ENCODE measurements around the gene YEATS2. TPM values are rescaled to one million over a fixed set of nuclear protein-coding genes. Genes with fewer than 3 reads are reported as not detected.

Gene YEATS2
- polyA plus RNA-seq, 2 donors, result 5.8 to 9.0 TPM

DNA sequence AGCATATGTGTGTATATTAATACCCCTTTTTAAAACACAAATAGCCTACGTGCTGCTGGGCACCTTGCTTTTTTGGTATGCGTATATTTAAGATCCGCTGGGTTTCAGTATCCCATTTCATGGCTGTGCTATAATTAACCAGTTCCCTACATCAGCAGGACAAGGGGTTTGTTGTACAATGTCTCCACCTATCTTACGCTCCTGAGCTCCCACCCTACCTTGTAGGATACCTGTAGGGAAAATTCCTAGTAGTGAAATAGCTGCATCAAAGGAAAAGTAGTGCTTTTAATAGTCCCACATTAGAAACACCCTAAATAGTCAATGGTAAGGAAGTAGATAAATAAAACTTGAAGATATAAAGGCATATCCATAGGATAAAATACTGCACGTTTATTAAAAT lies 126.4 kb downstream of the YEATS2 start:
- 74 to 77% methylated on average over 5 of the region's 5 CpGs for WGBS, 2 donors

DNA sequence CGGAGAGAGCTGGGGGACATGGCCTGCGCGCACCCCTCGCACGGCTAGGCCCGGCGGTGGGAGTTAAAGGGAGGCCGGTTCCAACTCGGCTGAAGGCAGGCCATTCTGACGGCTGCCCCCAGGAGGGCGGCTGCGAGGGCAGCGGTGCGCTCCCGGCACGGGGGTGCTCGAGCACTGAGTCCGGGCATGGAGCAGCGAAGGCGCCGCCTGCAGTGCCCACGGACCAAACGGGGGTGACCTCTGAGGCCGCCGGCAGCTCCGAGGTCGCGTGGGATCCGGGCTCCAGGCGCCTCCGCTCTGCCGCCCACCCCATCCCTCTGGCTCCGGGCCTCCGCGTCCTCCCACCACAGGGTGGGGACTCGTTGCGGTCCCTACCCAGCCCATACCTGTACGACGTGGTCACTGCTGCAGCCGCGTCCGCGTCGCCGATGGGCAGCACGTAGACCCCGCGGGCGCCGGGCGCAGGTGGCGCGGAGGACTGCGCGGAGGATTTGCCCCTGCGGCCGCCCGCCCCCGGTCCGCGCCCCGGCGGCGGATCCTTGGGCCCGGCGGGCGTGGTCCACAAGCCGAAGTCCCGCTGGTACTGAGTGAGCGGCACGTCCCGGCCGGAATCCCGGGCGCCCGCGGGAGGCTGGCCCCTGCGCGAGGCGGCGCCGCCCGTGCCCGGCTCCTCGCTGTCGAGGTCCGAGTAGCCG lies 127.3 kb downstream of the YEATS2 start:
- H3K36me3 ChIP-seq (ENCODE audit: control insufficient read depth in 2 of 2, insufficient read depth in 2 of 2, low read length in 1 of 2), result peaks cover 2 to 4% of the 10 kb centered on the region in 2 donors
- 1% methylated on average over 81 to 88 of the region's 88 CpGs for WGBS, 2 donors
- peak overlapping the region in 1 of 2 donors; percentile 6 for H3K27ac ChIP-seq (ENCODE audit: low read depth in 2 of 2, low read length in 1 of 2)
- no peaks in the 10 kb centered on the region for H3K27me3 ChIP-seq (ENCODE audit: control insufficient read depth in 1 of 2, insufficient read depth in 2 of 2, low read length in 2 of 2)
- no peaks in the 10 kb centered on the region for H3K9me3 ChIP-seq (ENCODE audit: control insufficient read depth in 2 of 2, insufficient read depth in 1 of 2, low read depth in 1 of 2, low read length in 1 of 2)
- peaks cover 7 to 12% of the 10 kb centered on the region in 2 donors for H3K4me1 ChIP-seq (ENCODE audit: control insufficient read depth in 2 of 2, insufficient read depth in 2 of 2, low read length in 1 of 2)
- H3K4me3 ChIP-seq (ENCODE audit: low read depth in 1 of 2, low read length in 2 of 2), result peak overlapping the region; percentile 61 to 68

More for the DNA sequence above, 126.4 kb downstream of the YEATS2 start:
- H3K4me1 ChIP-seq (ENCODE audit: control insufficient read depth in 2 of 2, insufficient read depth in 2 of 2, low read length in 1 of 2), result peaks cover 7 to 14% of the 10 kb centered on the region in 2 donors
- H3K27ac ChIP-seq (ENCODE audit: low read depth in 2 of 2, low read length in 1 of 2), result no peak overlapping the region
- H3K36me3 ChIP-seq (ENCODE audit: control insufficient read depth in 2 of 2, insufficient read depth in 2 of 2, low read length in 1 of 2), result peaks cover 0 to 4% of the 10 kb centered on the region in 2 donors
- H3K9me3 ChIP-seq (ENCODE audit: control insufficient read depth in 2 of 2, insufficient read depth in 1 of 2, low read depth in 1 of 2, low read length in 1 of 2), result no peaks in the 10 kb centered on the region
- H3K27me3 ChIP-seq (ENCODE audit: control insufficient read depth in 1 of 2, insufficient read depth in 2 of 2, low read length in 2 of 2), result no peaks in the 10 kb centered on the region
- H3K4me3 ChIP-seq (ENCODE audit: low read depth in 1 of 2, low read length in 2 of 2), result no peak overlapping the region

GRCh38 chr3:183825456-183826161 lies 128.0 kb downstream of the YEATS2 start, which contains the start of gene MAP6D1:
Gene MAP6D1, minus strand, starts transcription at chr3:183825577. Its CDS starts 30 bp downstream, at chr3:183825547.
- Histone ChIP-seq H3K36me3 (ENCODE audit: control insufficient read depth in 2 of 2, insufficient read depth in 2 of 2, low read length in 1 of 2) (peaks cover 6 to 8% of the 10 kb centered on the region in 2 donors), H3K27me3 (ENCODE audit: control insufficient read depth in 1 of 2, insufficient read depth in 2 of 2, low read length in 2 of 2) (no peaks in the 10 kb centered on the region), H3K27ac (ENCODE audit: low read depth in 2 of 2, low read length in 1 of 2) (peak within 1 kb of the TSS in 1 of 2 donors; percentile 52), H3K9me3 (ENCODE audit: control insufficient read depth in 2 of 2, insufficient read depth in 1 of 2, low read depth in 1 of 2, low read length in 1 of 2) (no peaks in the 10 kb centered on the region), H3K4me3 (ENCODE audit: low read depth in 1 of 2, low read length in 2 of 2) (peak within 1 kb of the TSS; percentile 61 to 68), H3K4me1 (ENCODE audit: control insufficient read depth in 2 of 2, insufficient read depth in 2 of 2, low read length in 1 of 2) (peaks cover 7 to 12% of the 10 kb centered on the region in 2 donors)
- 3 to 4% methylated on average over 53 to 69 of the region's 69 CpGs for WGBS, 2 donors

- H3K9me3 ChIP-seq (ENCODE audit: control insufficient read depth in 2 of 2, insufficient read depth in 1 of 2, low read depth in 1 of 2, low read length in 1 of 2), result no peaks in the 10 kb centered on the region
- no peaks in the 10 kb centered on the region for H3K27me3 ChIP-seq (ENCODE audit: control insufficient read depth in 1 of 2, insufficient read depth in 2 of 2, low read length in 2 of 2)
- H3K27ac ChIP-seq (ENCODE audit: low read depth in 2 of 2, low read length in 1 of 2), result peak overlapping the region; percentile 9 to 20
- peaks cover 6 to 8% of the 10 kb centered on the region in 2 donors for H3K36me3 ChIP-seq (ENCODE audit: control insufficient read depth in 2 of 2, insufficient read depth in 2 of 2, low read length in 1 of 2)
- WGBS, 2 donors, result 66 to 78% methylated on average over 14 of the region's 14 CpGs
- peaks cover 7 to 12% of the 10 kb centered on the region in 2 donors for H3K4me1 ChIP-seq (ENCODE audit: control insufficient read depth in 2 of 2, insufficient read depth in 2 of 2, low read length in 1 of 2)
- H3K4me3 ChIP-seq (ENCODE audit: low read depth in 1 of 2, low read length in 2 of 2), result no peak overlapping the region
Measured at GRCh38 chr3:183826448-183827250, 129.1 kb downstream of the YEATS2 start.

- Histone ChIP-seq H3K4me1 (ENCODE audit: control insufficient read depth in 2 of 2, insufficient read depth in 2 of 2, low read length in 1 of 2) (peaks cover 7 to 12% of the 10 kb centered on the region in 2 donors), H3K4me3 (ENCODE audit: low read depth in 1 of 2, low read length in 2 of 2) (no peak overlapping the region), H3K27ac (ENCODE audit: low read depth in 2 of 2, low read length in 1 of 2) (no peak overlapping the region), H3K36me3 (ENCODE audit: control insufficient read depth in 2 of 2, insufficient read depth in 2 of 2, low read length in 1 of 2) (peaks cover 8 to 12% of the 10 kb centered on the region in 2 donors), H3K9me3 (ENCODE audit: control insufficient read depth in 2 of 2, insufficient read depth in 1 of 2, low read depth in 1 of 2, low read length in 1 of 2) (no peaks in the 10 kb centered on the region), H3K27me3 (ENCODE audit: control insufficient read depth in 1 of 2, insufficient read depth in 2 of 2, low read length in 2 of 2) (no peaks in the 10 kb centered on the region)
- 76 to 85% methylated on average over 14 of the region's 14 CpGs for WGBS, 2 donors
Measured at GRCh38 chr3:183827809-183828537, 130.4 kb downstream of the YEATS2 start.

DNA sequence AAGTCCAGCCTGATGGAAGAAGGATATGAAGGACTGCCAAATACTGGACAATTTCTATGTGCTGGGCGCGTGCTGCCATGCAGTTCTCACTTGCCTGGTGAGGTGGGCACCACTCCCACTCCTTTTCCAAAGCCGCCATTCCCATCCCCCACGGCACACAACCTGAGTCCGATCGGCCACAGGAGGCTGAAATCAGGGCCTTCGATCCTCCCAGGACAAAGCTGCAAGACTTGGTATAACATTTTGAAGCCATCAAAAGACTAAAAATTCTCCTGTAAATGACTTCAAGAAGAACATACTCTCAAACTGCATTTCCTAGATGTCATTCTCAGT lies 130.9 kb downstream of the YEATS2 start:
- H3K4me3 ChIP-seq (ENCODE audit: low read depth in 1 of 2, low read length in 2 of 2), result no peak overlapping the region
- peaks cover 12 to 14% of the 10 kb centered on the region in 2 donors for H3K36me3 ChIP-seq (ENCODE audit: control insufficient read depth in 2 of 2, insufficient read depth in 2 of 2, low read length in 1 of 2)
- 91 to 92% methylated on average over 7 of the region's 7 CpGs for WGBS, 2 donors
- no peaks in the 10 kb centered on the region for H3K9me3 ChIP-seq (ENCODE audit: control insufficient read depth in 2 of 2, insufficient read depth in 1 of 2, low read depth in 1 of 2, low read length in 1 of 2)
- H3K27me3 ChIP-seq (ENCODE audit: control insufficient read depth in 1 of 2, insufficient read depth in 2 of 2, low read length in 2 of 2), result no peaks in the 10 kb centered on the region
- H3K27ac ChIP-seq (ENCODE audit: low read depth in 2 of 2, low read length in 1 of 2), result no peak overlapping the region
- peaks cover 7 to 12% of the 10 kb centered on the region in 2 donors for H3K4me1 ChIP-seq (ENCODE audit: control insufficient read depth in 2 of 2, insufficient read depth in 2 of 2, low read length in 1 of 2)

GRCh38 chr3:183829466-183829865 lies 131.9 kb downstream of the YEATS2 start:
- H3K27ac ChIP-seq (ENCODE audit: low read depth in 2 of 2, low read length in 1 of 2), result no peak overlapping the region
- WGBS, 2 donors, result 96% methylated on average over 9 of the region's 9 CpGs
- no peaks in the 10 kb centered on the region for H3K9me3 ChIP-seq (ENCODE audit: control insufficient read depth in 2 of 2, insufficient read depth in 1 of 2, low read depth in 1 of 2, low read length in 1 of 2)
- no peaks in the 10 kb centered on the region for H3K27me3 ChIP-seq (ENCODE audit: control insufficient read depth in 1 of 2, insufficient read depth in 2 of 2, low read length in 2 of 2)
- H3K4me1 ChIP-seq (ENCODE audit: control insufficient read depth in 2 of 2, insufficient read depth in 2 of 2, low read length in 1 of 2), result peaks cover 7 to 11% of the 10 kb centered on the region in 2 donors
- no peak overlapping the region for H3K4me3 ChIP-seq (ENCODE audit: low read depth in 1 of 2, low read length in 2 of 2)
- peaks cover 16 to 19% of the 10 kb centered on the region in 2 donors for H3K36me3 ChIP-seq (ENCODE audit: control insufficient read depth in 2 of 2, insufficient read depth in 2 of 2, low read length in 1 of 2)

DNA sequence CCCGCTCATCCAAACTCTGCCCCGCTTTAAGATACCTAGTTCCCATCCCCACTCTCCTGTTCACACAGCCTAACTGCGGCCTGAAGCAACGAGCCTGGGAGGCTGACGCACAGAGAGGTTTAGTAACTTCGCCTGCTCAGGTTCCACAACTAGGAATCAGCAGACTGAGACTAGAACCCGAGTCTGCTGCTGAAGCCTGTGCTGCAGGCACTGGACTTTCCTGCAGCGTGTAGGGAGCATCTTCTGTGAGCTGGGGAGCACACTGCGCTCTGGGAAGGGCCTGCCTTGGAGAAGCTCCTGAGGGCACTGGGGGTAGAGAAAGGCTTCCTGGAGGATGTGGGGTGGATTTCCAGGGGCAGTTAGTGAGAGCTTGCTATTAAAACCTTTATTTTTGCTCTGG lies 132.6 kb downstream of the YEATS2 start:
- Histone ChIP-seq H3K4me3 (ENCODE audit: low read depth in 1 of 2, low read length in 2 of 2) (no peak overlapping the region), H3K27ac (ENCODE audit: low read depth in 2 of 2, low read length in 1 of 2) (no peak overlapping the region), H3K4me1 (ENCODE audit: control insufficient read depth in 2 of 2, insufficient read depth in 2 of 2, low read length in 1 of 2) (peaks cover 5 to 7% of the 10 kb centered on the region in 2 donors), H3K9me3 (ENCODE audit: control insufficient read depth in 2 of 2, insufficient read depth in 1 of 2, low read depth in 1 of 2, low read length in 1 of 2) (no peaks in the 10 kb centered on the region), H3K27me3 (ENCODE audit: control insufficient read depth in 1 of 2, insufficient read depth in 2 of 2, low read length in 2 of 2) (no peaks in the 10 kb centered on the region), H3K36me3 (ENCODE audit: control insufficient read depth in 2 of 2, insufficient read depth in 2 of 2, low read length in 1 of 2) (peaks cover 16 to 19% of the 10 kb centered on the region in 2 donors)
- 94 to 97% methylated on average over 9 of the region's 9 CpGs for WGBS, 2 donors

DNA sequence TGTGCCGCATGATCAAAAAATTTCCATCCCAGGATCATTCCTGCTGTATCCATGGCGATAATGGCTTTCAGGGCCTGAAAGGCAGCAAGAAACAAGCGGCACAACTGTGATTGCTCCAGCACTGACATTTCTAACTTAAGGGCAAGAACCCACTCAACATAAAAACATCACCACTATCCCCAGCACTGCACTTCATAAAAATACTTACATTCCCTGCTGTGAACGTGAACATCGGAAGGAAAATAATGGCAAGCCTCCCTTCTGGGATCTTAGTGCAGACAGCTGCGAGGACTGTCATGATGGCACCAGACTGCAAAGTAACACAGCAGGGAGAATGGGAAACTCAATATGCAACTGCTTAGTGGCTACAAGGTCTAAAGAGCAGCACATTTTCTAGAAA lies 135.9 kb downstream of the YEATS2 start:
- no peaks in the 10 kb centered on the region for H3K9me3 ChIP-seq (ENCODE audit: control insufficient read depth in 2 of 2, insufficient read depth in 1 of 2, low read depth in 1 of 2, low read length in 1 of 2)
- no peaks in the 10 kb centered on the region for H3K27me3 ChIP-seq (ENCODE audit: control insufficient read depth in 1 of 2, insufficient read depth in 2 of 2, low read length in 2 of 2)
- H3K36me3 ChIP-seq (ENCODE audit: control insufficient read depth in 2 of 2, insufficient read depth in 2 of 2, low read length in 1 of 2), result peaks cover 16 to 18% of the 10 kb centered on the region in 2 donors
- H3K4me1 ChIP-seq (ENCODE audit: control insufficient read depth in 2 of 2, insufficient read depth in 2 of 2, low read length in 1 of 2), result no peaks in the 10 kb centered on the region
- H3K4me3 ChIP-seq (ENCODE audit: low read depth in 1 of 2, low read length in 2 of 2), result no peak overlapping the region
- 96% methylated on average over 6 of the region's 6 CpGs for WGBS, 2 donors
- H3K27ac ChIP-seq (ENCODE audit: low read depth in 2 of 2, low read length in 1 of 2), result no peak overlapping the region

Data from esophagus (tissue), 2 donors.